GM19023 (cell line): ENCODE results near the gene RFFL.
"Not testable (repeated sequence)": the region's sequence is repeated elsewhere in the genome, so short reads cannot be mapped to it uniquely, and the experiment has no call there.

Source experiments
- ATAC-seq: cut with Tn5 transposase; IDR thresholded peaks from one replicate; pipeline ENCODE4 v1.9.1; 2021; ENCODE audit warnings: mild to moderate bottlenecking, moderate library complexity; ENCODE audit not compliant: unreplicated experiment

RFFL gene

DNA sequence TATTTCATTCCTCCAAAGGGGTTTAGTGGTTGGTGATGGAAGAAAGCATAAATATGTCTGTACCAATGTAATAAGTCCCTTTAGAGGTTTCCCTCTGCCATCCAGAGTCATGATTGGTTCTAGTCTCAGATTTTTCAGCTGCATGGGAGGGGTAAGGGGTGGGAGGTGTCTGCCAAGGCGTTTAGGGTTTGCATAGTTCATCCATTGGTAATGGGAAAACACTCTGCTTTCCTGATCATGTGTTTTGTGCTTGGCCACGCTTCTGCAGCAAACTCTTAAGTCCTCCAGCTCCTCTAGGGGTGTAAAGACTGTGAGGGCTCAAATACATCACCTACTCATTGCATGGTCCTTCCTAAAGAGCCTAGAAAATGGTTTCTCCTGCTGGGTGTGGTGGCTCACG, 53.4 kb downstream of the RFFL start:
- no peak for ATAC-seq

GRCh38 chr17:35006961-35007360, 56.5 kb downstream of the RFFL start:
- no peak for ATAC-seq

DNA sequence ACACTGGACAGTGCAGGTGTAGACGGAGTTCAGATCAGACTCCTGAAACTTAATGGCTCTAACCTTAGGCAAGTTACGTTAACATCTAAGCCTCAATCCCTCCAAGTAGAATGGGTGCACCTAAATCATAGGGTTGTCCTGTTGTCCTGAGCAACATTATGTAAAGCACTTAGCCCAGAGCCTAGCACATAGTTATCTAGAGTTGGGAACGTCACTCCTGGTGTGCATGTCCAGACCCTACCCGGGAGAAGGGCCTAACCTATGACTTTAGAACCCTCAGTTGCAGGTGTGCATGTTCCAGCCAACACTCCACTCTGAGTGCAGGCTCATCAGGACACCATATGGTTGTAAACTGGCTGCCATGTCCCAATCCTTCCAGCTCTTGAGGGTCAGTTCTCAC, 57.2 kb downstream of the RFFL start:
- ATAC-seq: no peak

DNA sequence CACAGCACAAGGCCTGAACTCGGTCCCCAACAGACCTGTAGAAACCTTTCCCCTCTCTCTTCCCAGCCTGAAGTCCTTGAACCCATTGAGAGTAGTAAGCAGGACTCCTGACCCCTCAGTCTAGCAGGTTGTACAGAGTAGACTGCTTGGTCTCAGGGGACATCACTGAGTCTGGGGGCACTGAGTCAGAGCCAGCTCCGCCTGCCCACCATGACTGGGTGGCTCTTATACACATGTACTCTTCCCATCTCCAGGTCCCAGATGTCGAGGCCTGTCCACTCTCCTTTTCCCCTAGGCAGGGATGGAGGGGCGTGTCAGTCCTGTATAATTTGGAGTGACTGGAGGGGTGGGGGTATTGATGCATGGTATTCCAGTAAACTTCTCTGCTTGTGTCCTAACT, 59.7 kb downstream of the RFFL start:
- ATAC-seq: no peak

DNA sequence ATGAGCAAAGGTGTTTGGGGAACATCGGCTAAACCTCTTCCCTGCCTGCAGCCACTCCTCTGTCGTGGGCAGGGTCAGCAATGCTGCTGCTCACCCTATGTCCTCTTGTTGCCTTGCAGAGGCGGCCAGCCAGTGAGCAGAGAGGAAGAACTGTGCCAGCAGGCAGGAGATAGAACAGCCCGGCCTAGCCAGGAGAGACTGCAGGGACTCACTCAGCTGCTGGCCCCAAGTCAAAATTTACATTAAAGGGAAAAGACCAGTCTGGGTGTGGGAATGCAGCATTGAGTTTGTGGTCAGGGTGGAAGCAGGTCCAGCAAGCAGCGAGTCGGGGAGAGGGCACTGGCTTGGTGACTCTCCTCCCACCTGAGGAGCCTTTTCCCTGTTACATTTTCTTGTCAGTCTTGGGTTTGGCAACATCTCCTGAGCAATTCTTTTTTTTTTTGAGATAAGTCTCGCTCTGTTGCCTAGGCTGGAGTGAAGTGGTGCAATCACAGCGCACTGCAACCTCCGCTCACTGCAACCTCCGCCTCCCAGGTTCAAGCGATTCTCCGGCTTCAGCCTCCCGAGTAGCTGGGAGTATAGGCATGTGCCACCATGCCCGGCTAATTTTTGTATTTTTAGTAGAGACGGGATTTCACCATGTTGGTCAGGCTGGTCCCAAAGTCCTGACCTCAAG, 60.5 kb downstream of the RFFL start:
- ATAC-seq: no peak

- no peak for ATAC-seq
Measured at GRCh38 chr17:35001549-35001948, 62.0 kb downstream of the RFFL start.

DNA sequence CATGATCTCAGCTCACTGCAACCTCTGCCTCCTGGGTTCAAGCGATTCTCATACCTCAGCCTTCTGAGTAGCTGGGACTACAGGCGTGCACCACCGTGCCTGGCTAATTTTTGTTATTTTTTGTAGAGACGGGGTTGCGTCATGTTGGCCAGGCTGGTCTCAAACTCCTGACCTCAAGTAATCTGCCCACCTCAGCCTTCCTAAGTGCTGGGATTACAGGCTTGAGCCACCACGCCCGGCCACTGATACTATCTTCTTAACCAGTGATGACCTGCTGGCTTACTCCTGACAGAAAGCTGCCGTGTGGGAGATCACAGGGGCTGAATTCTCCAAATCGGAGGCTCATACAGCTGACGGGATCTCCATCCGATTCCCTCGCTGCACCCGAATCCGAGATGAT, 62.5 kb downstream of the RFFL start:
- ATAC-seq: not testable (repeated sequence)

DNA sequence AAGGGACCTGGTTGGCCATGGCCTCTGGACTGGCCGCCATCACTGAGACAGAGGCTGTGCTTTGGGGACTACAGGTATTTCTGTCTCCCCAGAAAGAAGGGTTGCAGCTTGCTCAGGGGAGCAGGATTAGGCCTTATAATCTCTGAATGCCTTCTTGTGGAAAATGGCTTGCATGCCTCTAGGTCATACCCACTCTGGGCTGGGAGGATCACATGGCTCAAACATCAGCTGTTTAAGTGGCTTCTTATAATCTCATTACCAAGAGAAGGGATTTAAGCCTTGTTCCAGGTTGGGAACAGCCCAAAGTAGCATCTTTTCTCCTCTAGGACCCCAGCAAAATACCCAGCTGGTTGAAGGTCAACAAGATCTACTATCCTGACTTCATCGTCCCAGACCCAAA, 64.1 kb downstream of the RFFL start:
- no peak for ATAC-seq

DNA sequence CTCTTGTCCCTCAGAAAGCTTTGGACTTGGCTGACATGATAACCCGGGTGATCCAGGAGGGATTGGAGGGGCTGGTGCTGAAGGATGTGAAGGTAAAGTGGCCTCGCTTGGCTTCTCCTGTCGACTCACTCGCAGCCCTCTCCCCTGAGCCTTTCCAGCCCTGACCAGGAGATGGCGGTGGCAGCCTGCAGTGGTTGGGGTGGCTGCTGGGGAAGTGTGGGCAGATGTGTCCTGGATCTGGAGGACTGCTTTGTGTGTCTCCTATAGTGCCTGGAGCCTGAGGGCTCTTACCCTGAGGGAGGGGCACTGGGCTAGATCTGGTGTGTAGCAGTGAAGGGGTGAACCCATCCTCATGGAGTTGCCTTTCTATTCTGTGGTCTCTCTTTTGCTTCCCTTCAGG, 65.3 kb downstream of the RFFL start:
- ATAC-seq: no peak

DNA sequence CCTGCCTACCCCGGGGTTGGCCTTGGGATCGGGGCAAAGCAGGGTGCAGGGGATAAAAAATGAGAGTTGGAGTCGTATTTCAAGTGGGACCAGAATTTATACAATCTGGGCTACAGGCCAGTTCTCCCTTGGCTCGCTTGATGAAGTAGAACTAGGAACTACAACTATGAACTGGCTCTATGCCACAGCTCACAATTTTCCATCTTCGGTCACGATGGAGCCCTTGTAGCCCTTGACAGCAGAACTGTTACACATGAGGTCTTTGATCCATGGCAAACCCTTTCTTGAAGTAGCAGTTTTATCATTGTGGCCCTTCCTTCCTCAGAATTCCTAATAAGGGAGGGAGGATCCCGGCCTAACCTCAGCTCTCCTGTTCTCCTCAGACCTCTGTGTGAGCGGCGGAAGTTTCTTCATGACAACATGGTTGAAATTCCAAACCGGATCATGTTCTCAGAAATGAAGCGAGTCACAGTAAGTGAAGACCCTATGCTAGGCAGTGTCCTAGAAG, 66.1 kb downstream of the RFFL start:
- no peak for ATAC-seq

DNA sequence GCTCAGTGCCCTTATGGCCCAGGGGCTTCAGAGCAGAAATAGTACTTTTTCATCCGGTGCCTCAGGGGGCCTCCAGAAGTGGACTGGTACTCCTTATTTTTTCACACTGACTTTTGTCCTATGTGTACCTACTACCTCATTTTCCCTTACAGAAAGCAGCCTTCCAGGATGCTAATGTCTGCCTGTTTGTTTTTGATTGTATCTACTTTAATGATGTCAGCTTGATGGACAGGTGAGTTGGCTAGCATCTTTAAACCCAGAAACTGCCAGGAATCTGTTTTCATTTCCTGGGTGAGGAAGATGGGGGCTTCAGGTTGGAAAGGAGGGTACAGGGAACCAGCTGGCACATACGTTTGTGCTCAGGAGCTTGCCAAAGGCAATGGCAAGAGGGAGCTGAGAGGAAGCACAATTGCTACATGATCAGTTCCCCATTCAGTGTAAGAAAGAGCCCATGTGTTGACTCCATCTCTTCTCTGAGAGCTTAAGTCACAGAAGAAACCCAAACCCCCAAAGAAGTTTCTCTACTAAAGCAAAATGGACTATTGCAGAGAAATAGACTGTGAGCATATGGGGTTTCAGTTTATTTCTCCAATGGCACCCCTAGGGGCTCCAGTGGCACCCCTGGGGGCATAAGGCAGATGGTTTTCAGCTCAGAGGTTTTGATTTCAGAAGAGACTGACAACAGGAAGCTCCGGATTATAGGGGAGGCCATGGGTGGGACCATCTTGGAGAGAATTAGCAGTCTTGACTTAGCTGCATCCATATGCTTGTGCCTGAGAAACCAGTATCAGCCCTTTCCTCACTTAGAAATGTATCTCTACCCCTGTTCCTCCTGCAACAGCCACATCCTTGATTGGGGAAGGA, 66.9 kb downstream of the RFFL start:
- no peak for ATAC-seq

DNA sequence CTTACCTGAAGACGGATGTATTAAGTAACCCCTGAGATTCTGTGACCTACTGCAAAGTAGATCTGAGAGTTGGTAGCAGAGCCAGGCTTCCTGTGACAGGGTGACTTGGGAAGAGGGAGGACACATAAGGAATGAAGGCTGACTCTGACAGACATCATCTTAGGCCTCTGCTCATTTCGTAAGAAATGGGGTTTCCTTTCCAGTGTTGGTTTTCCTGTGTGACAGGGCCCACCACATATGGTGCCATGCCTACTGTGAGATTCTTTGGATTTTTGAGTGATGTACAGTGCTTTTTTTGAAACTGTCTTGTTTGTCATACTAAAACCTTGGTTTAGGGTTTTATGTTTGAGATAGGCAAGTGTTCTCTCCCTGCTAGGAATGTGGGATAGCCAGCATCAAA, 70.5 kb downstream of the RFFL start:
- ATAC-seq: no peak

- no peak for ATAC-seq
Measured at GRCh38 chr17:34991606-34992005, 71.9 kb downstream of the RFFL start.

- ATAC-seq: no peak
Measured at GRCh38 chr17:34990921-34991365, 72.6 kb downstream of the RFFL start.

- ATAC-seq: no peak
Measured at GRCh38 chr17:34989473-34989872, 74.0 kb downstream of the RFFL start.

GRCh38 chr17:34988644-34989043, 74.9 kb downstream of the RFFL start:
- no peak for ATAC-seq

- no peak for ATAC-seq
Measured at GRCh38 chr17:34987232-34987631, 76.3 kb downstream of the RFFL start.

DNA sequence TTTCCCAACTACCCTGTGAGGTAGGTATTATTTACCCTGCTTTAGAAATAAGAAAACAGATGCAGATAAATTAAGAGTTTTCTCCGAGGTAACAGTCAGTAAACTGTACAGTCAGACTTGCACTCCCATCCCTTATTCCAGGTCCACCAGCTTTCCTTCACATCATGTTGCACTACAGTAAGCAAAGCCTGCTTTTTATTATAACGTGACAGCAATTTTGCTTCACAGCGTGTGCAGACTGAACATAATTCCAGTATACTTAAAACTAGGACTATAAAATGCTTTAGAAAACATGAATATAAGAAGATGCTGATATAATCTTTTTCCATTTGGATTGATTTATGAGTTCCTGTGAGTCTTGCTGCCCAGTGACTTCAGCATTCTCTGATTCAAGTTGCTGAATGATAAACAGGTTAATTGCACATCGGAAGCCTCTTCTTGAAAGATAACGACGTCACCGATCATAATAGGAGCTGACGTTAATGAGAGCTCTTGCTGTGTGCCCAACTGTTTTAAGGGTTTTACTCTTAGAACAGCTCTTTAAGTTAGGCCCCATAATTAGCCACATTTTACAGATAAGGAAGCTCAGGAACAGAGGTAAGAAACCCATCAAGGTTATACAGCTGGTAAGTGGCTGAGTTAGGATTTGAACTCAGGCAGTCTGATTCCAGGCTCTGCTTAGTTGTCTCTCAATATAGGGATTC, 81.8 kb downstream of the RFFL start:
- ATAC-seq: no peak

DNA sequence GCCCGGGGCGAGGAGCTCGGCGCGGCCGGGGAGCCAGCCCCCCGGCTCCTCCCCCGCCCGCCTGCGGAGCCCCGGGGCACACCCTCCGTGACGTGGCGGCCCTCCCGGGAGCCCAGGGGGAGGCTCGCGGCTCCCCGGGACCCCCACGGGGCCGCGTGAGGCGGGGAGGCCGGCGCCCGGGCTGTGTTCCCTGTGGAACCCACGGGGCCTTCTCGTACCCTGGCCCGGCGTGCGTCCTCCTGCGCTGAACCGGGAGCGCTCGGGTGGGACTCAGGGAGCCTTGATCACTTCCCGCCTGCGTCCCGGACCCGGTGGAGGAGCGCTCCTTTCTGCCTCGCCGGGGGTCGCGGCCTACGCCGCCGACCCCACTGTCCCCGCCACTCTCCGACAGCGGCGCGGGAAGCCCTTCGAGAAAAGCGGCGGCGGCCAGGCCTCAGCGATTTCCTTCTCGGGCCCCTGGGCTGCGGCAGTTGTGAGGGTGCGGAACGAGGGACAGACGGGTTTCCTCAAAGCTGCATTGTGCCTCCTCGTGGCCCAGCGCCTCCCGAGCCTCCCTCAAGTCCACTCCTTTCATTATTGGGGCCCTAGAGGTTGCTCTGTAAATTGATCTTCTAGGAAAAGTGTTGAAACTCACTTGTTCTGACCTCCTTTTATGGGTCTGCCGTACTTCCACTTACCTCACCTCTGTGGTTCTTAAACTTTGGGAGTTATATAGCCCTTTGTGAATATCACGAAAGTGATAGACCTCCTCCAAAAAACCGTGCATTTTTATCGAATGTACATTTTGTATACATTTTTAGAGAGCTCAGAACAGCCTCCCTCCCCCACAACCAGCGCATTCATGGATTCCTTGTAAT, 82.6 kb downstream of the RFFL start:
- peak; percentile 89 for ATAC-seq

DNA sequence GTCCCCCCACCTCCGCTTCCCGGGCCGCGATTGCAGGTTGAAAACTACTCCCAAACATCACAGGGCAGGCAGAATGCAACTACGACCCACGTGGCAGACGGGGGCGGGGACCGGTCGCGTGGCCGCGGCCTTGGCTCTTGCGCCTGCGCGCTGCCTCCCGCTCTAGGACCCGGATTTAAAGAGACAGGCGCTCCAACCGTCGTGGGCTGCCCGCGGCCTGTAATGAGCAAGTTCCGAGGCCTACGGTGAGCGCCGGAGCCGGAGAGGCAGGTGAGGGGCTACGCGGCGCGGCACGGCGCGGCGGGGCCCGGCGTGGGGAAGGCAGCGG, 83.2 kb downstream of the RFFL start, which contains the start of gene LIG3:
Gene LIG3 (plus strand): TSS at position 160 of the 328 bp plus-strand sequence. CDS start 2,494 bp downstream, outside the sequence.
- peak; percentile 83 for ATAC-seq
